ENCODE measurements around the gene NADSYN1. TPM values are rescaled to one million over a fixed set of nuclear protein-coding genes. Genes with fewer than 3 reads are reported as not detected.

The NADSYN1 gene
- total RNA-seq (100 to 1,000 TPM in 3 of 5 donors, 10 to 100 TPM in 2; 49.0 to 320 (median 104) TPM), polyA plus RNA-seq (10 to 100 TPM; 28.0 to 74.9 (median 29.4) TPM)
- long read RNA-seq, donor 1, partial matches to known transcripts: 0 of 4 reads
- long read RNA-seq, donor 1, other reads (novel, unspliced or antisense): 0 of 4 reads
- long read RNA-seq, donor 2, partial matches to known transcripts: 0 of 9 reads
- long read RNA-seq, donor 2, other reads (novel, unspliced or antisense): 0 of 9 reads
- long read RNA-seq, donor 3, transcript NADSYN1-201 (21 exons, 2,773 nt): major isoform, 5 of 8 reads
- long read RNA-seq, donor 3, partial matches to known transcripts: 0 of 8 reads
- long read RNA-seq, donor 3, other reads (novel, unspliced or antisense): 0 of 8 reads
- long read RNA-seq, donor 4, partial matches to known transcripts: 0 of 1 reads
- long read RNA-seq, donor 4, other reads (novel, unspliced or antisense): 0 of 1 reads
- long read RNA-seq, donor 5, partial matches to known transcripts: 0 of 7 reads
- long read RNA-seq, donor 5, other reads (novel, unspliced or antisense): 0 of 7 reads
- long read RNA-seq, donor 6, partial matches to known transcripts: 0 of 8 reads
- long read RNA-seq, donor 6, other reads (novel, unspliced or antisense): 0 of 8 reads
- long read RNA-seq, donor 7, partial matches to known transcripts: 0 of 6 reads
- long read RNA-seq, donor 7, other reads (novel, unspliced or antisense): 0 of 6 reads
- long read RNA-seq, donor 8, partial matches to known transcripts: 0 of 5 reads
- long read RNA-seq, donor 8, other reads (novel, unspliced or antisense): 0 of 5 reads
- long read RNA-seq, donor 9, partial matches to known transcripts: 0 of 2 reads
- long read RNA-seq, donor 9, other reads (novel, unspliced or antisense): 0 of 2 reads
- long read RNA-seq, donor 10, partial matches to known transcripts: 0 of 5 reads
- long read RNA-seq, donor 10, other reads (novel, unspliced or antisense): 0 of 5 reads

GRCh38 chr11:71453037-71453917, at the start of gene NADSYN1:
Gene NADSYN1, plus strand, starts transcription at chr11:71453203. Its CDS starts 94 bp downstream, at chr11:71453297.
- no peak for TF ChIP-seq CTCF (IDR thresholded peaks at IDR 0.05)
- no peak for TF ChIP-seq POLR2A (IDR thresholded peaks at IDR 0.05)
- TF ChIP-seq POLR2AphosphoS5 (IDR thresholded peaks at IDR 0.05): peak in 2 of 3 donors; percentile 79 to 88
- TF ChIP-seq EP300 (IDR thresholded peaks at IDR 0.05): no peak
- WGBS, 5 donors: 0 to 1% (median 1%) methylated on average over 35 to 61 of the region's 61 CpGs

GRCh38 chr11:71404209-71404608, 48.8 kb upstream of the NADSYN1 start:
- WGBS, 5 donors: 75 to 84% (median 81%) methylated on average over 8 of the region's 8 CpGs
- no peak for TF ChIP-seq CTCF (IDR thresholded peaks at IDR 0.05)
- Histone ChIP-seq H3K27me3 (peaks cover 0 to 13% (median 0%) of the 10 kb centered on the region in 3 donors), H3K4me1 (no peaks in the 10 kb centered on the region), H3K27ac (no peak overlapping the region), H3K36me3 (no peaks in the 10 kb centered on the region), H3K9me3 (no peaks in the 10 kb centered on the region), H3K4me3 (no peak overlapping the region)
- no peak for DNase-seq
- intact Hi-C loops (cut with DNase I; ENCODE audit: low total_unique reads): no loop called here

More at GRCh38 chr11:71453037-71453917, at the start of gene NADSYN1:
- no peaks in the 10 kb centered on the region for H3K9me3 ChIP-seq
- DNase-seq: peak; percentile 99
- peaks cover 24 to 37% (median 34%) of the 10 kb centered on the region in 4 donors for H3K36me3 ChIP-seq
- H3K27ac ChIP-seq: peak within 1 kb of the TSS; percentile 87 to 94 (median 91)
- intact Hi-C loops (cut with DNase I; ENCODE audit: low total_unique reads): no loop called here
- no peaks in the 10 kb centered on the region for H3K27me3 ChIP-seq
- peak within 1 kb of the TSS; percentile 86 to 95 (median 90) for H3K4me3 ChIP-seq
- H3K4me1 ChIP-seq: peaks cover 17 to 57% (median 54%) of the 10 kb centered on the region in 4 donors

- Histone ChIP-seq H3K27ac (no peak overlapping the region), H3K9me3 (no peaks in the 10 kb centered on the region), H3K27me3 (peaks cover 0 to 13% (median 0%) of the 10 kb centered on the region in 3 donors), H3K36me3 (no peaks in the 10 kb centered on the region), H3K4me3 (no peak overlapping the region), H3K4me1 (no peaks in the 10 kb centered on the region)
- WGBS, 5 donors: 61 to 73% (median 66%) methylated on average over 10 of the region's 10 CpGs
- intact Hi-C loops (cut with DNase I; ENCODE audit: low total_unique reads): no loop called here
- DNase-seq: no peak
- no peak for TF ChIP-seq POLR2A (IDR thresholded peaks at IDR 0.05)
- no peak for TF ChIP-seq EP300 (IDR thresholded peaks at IDR 0.05)
These were observed 46.3 kb upstream of the NADSYN1 start for GRCh38 chr11:71406681-71407080.

- no peaks in the 10 kb centered on the region for H3K4me1 ChIP-seq
- H3K27ac ChIP-seq: no peak overlapping the region
- H3K9me3 ChIP-seq: no peaks in the 10 kb centered on the region
- intact Hi-C loops (cut with DNase I; ENCODE audit: low total_unique reads): no loop called here
- no peak for DNase-seq
- TF ChIP-seq CTCF (IDR thresholded peaks at IDR 0.05) (no peak), EP300 (IDR thresholded peaks at IDR 0.05) (no peak), POLR2AphosphoS5 (IDR thresholded peaks at IDR 0.05) (no peak), POLR2A (IDR thresholded peaks at IDR 0.05) (no peak)
- no peaks in the 10 kb centered on the region for H3K36me3 ChIP-seq
- H3K4me3 ChIP-seq: no peak overlapping the region
- H3K27me3 ChIP-seq: peaks cover 0 to 13% (median 0%) of the 10 kb centered on the region in 3 donors
- WGBS, 5 donors: 83 to 90% (median 86%) methylated on average over 7 to 15 of the region's 15 CpGs
These were observed 45.6 kb upstream of the NADSYN1 start for GRCh38 chr11:71407356-71407755.

Data from stomach (tissue), 19 donors.